GM19324 (cell line): ENCODE results near the gene OR5AR1.
"Not testable (repeated sequence)": the region's sequence is repeated elsewhere in the genome, so short reads cannot be mapped to it uniquely, and the experiment has no call there.

Source experiments
- ATAC-seq: cut with Tn5 transposase; IDR thresholded peaks from one replicate; pipeline ENCODE4 v1.9.1; 2021; ENCODE audit warnings: mild to moderate bottlenecking, moderate library complexity; ENCODE audit not compliant: unreplicated experiment, low FRiP score

OR5AR1 gene

GRCh38 chr11:56663386-56663785 is at the start of gene OR5AR1:
Gene OR5AR1, plus strand, starts transcription at chr11:56663686. Its CDS starts 0 bp downstream, at chr11:56663686.
- ATAC-seq, result no peak

GRCh38 chr11:56624661-56625110 is 38.8 kb upstream of the OR5AR1 start:
- no peak for ATAC-seq

- no peak for ATAC-seq
These were observed 37.5 kb upstream of the OR5AR1 start for GRCh38 chr11:56625946-56626345.

GRCh38 chr11:56632329-56632728 is 31.2 kb upstream of the OR5AR1 start:
- no peak for ATAC-seq

GRCh38 chr11:56636861-56637260 is 26.6 kb upstream of the OR5AR1 start:
- no peak for ATAC-seq

- ATAC-seq, result no peak
These were observed 26.0 kb upstream of the OR5AR1 start for GRCh38 chr11:56637500-56637899.

- no peak for ATAC-seq
These were observed 21.1 kb upstream of the OR5AR1 start, which contains the start of gene OR5AP2 for GRCh38 chr11:56642339-56642738. Gene OR5AP2, minus strand, starts transcription at chr11:56642439. Its CDS starts 0 bp downstream, at chr11:56642439.

GRCh38 chr11:56659755-56660154 is 3.7 kb upstream of the OR5AR1 start:
- no peak for ATAC-seq

GRCh38 chr11:56670984-56671383 is 7.5 kb downstream of the OR5AR1 start:
- ATAC-seq, result no peak

- ATAC-seq, result no peak
These were observed 25.1 kb downstream of the OR5AR1 start for GRCh38 chr11:56688554-56689100.

GRCh38 chr11:56691179-56691578 is 27.7 kb downstream of the OR5AR1 start:
- ATAC-seq, result not testable (repeated sequence)

- no peak for ATAC-seq
These were observed 29.9 kb downstream of the OR5AR1 start for GRCh38 chr11:56693428-56693827.

GRCh38 chr11:56698795-56699194 is 35.3 kb downstream of the OR5AR1 start, which contains the start of gene OR9G1:
Gene OR9G1, plus strand, starts transcription at chr11:56699095. Its CDS starts 1,293 bp downstream, at chr11:56700388.
- no peak for ATAC-seq

GRCh38 chr11:56700242-56700913 is 36.9 kb downstream of the OR5AR1 start:
- no peak for ATAC-seq

- ATAC-seq, result no peak
These were observed 37.5 kb downstream of the OR5AR1 start for GRCh38 chr11:56700914-56701485.

- no peak for ATAC-seq
These were observed 42.4 kb downstream of the OR5AR1 start for GRCh38 chr11:56705784-56706396.

GRCh38 chr11:56706486-56706885 is 43.0 kb downstream of the OR5AR1 start:
- ATAC-seq, result no peak

GRCh38 chr11:56714206-56714605 is 50.7 kb downstream of the OR5AR1 start:
- no peak for ATAC-seq
